Measurements from ENCODE around the gene MX2.
"Not testable (repeated sequence)": the region's sequence is repeated elsewhere in the genome, so short reads cannot be mapped to it uniquely, and the experiment has no call there.

MX2 gene

DNA sequence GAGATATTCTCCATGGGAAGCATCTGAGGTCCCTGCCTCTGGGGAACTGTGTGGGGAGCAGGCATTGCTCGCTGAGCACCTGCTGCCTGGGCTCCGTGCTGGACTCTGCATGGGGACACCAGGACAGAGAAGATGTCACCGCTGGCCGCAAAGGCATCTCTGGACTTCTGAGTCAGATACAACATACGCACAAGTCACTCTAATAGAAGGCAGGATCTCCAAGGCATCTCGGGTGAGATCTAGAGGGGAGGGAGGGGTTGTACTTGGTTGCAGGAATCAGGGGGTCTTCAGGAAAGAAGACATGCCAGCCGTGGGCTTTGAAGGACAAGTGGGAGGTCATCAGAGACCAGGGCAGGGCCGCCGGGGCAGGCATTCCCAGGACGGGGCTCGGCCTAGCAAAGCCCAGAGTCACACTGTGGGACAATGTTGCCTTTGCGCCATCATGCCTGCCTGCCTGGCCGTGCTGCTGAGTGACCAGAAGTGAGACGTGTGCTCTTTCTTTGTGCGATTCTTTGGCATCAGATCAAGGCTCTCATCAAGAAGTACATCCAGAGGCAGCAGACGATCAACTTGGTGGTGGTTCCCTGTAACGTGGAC lies 28.3 kb downstream of the MX2 start:
- no peak for DNase-seq

DNA sequence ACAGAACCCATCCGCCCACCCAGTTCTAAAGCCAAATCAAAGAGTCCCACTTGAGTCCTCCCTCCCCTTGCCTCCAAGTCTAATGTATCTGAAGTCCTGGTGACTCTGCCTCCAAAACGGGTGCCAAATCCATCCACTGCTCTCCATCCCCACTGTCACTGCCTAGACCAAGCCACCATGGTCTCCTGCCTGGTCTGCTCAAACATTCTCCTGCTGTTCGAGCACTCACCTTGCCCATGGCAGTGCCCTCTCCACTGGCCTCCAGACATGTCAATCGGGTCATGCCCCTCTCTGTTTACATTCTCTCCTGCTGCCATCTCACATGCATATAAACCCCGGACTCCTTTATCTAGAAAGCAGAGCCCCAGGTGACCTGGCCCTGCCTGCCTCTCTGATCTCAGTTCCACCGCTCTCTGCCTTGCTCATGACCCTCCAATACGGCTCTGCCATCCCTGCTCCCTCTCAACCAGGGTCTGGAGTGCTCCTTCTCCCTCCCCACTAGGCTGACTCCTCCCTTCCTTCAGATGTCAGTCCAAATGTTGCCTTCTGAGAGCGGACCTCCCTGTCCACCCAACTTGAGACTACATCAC lies 32.1 kb downstream of the MX2 start:
- DNase-seq = no peak

DNA sequence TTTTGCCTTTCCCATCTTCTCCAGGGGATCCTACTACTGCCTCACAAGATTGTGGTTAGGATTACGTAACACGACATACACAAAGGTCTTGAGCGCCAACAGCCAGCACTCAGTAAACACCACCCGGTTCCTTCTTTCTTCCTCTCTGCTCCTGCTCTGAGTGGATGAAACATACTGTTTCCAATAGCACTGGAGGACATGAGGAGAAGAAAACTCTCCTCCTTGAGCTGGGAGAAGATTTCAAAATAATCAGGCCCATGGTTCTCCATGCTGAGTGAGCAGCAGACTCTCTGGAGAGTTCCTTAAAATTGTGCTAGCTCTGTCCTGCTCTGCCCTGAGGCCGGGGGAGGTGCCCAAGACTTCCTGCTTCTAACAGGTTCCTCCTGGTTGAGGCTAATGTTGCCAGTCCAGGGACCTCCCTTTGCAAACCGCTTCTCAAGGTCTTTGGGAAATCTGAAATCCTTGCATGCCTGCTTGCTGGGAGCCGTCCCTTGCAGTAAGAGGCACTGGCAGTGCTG lies 34.8 kb downstream of the MX2 start:
- no peak for DNase-seq

DNA sequence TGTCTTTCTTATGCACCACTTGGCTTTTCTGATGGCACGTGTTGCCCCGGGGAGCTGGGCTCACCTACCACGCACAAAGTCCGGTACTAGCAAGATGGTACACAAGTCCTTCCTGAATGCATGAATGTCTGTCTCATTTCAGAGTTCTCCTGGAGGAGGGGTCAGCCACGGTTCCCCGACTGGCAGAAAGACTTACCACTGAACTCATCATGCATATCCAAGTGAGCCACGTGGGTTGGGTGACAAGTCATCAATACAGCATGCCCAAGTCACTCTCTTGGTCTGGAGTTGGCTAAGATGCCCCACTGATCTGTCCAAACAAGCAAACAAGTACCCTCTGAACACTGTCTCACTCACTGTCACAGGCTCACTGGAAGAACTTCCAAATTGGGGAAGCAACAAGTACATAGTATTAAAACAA lies 35.7 kb downstream of the MX2 start:
- DNase-seq = no peak

DNA sequence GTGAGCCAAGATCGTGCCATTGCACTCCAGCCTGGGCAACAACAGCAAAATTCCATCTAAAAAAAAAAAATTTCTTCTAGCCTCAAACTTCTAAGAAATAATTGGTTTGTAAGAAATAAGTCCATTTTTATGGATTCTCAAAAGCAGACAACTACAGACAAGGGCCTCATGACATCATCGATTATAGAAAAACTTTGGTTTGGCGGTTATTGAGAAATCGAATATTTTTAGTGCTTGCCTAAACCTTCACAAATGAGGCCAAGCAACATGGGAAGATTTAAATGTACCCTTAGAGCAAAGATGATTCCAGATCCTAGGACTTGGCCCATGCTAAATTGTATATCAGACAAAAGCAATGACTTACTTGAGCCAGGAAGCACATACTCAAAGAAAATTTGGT lies 36.4 kb downstream of the MX2 start:
- DNase-seq = no peak

- no peak for DNase-seq
These were observed 37.0 kb downstream of the MX2 start for GRCh38 chr21:41398831-41399230.

DNA sequence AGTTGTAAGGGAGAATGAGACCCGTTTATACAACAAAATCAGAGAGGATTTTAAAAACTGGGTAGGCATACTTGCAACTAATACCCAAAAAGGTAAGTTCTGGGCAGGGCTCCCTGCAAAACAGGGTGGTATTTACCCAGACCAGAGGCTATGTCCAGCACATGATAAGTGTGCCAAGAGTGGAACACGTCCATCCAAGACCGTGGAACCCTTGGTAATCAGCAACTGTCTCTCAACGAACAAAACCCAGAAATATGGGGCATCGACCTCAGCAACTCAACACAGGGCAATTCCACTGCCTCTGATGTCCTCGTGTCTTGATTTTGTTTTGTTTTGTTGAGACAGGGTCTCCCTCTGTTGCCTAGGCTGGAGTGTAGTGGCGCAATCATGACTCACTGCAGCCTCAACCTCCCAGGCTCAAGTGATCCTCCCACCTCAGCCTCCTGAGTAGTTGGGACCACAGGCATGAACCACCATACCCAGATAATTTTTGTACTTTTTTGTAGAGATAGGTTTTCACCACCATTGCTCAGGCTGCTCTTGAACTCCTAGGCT lies 37.5 kb downstream of the MX2 start:
- no peak for DNase-seq

GRCh38 chr21:41402231-41402630 lies 40.4 kb downstream of the MX2 start:
- DNase-seq = no peak

- no peak for DNase-seq
These were observed 41.0 kb downstream of the MX2 start for GRCh38 chr21:41402796-41403195.

GRCh38 chr21:41403331-41403730 lies 41.5 kb downstream of the MX2 start:
- no peak for DNase-seq

GRCh38 chr21:41403966-41404365 lies 42.1 kb downstream of the MX2 start:
- DNase-seq = no peak

GRCh38 chr21:41405321-41405720 lies 43.5 kb downstream of the MX2 start:
- no peak for DNase-seq

DNA sequence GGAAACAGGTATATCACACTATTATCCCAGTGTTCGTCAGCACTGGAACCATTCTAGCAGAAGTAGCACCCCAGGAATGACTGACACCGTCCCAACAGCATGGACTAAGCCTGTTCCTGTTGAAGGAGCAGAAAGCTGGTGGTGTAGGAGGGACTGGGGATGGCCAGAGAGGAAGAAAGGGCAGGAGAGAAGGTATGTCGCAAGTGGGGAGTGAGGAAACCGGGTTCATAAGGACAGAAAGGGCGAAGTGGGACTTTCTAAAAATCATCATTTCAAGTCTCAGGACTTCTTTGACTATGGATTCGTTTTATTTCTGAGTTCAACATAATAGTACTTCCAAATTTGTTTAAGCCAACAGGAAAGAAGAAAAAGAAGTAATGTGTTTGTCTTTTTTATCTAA lies 44.5 kb downstream of the MX2 start:
- no peak for DNase-seq

DNA sequence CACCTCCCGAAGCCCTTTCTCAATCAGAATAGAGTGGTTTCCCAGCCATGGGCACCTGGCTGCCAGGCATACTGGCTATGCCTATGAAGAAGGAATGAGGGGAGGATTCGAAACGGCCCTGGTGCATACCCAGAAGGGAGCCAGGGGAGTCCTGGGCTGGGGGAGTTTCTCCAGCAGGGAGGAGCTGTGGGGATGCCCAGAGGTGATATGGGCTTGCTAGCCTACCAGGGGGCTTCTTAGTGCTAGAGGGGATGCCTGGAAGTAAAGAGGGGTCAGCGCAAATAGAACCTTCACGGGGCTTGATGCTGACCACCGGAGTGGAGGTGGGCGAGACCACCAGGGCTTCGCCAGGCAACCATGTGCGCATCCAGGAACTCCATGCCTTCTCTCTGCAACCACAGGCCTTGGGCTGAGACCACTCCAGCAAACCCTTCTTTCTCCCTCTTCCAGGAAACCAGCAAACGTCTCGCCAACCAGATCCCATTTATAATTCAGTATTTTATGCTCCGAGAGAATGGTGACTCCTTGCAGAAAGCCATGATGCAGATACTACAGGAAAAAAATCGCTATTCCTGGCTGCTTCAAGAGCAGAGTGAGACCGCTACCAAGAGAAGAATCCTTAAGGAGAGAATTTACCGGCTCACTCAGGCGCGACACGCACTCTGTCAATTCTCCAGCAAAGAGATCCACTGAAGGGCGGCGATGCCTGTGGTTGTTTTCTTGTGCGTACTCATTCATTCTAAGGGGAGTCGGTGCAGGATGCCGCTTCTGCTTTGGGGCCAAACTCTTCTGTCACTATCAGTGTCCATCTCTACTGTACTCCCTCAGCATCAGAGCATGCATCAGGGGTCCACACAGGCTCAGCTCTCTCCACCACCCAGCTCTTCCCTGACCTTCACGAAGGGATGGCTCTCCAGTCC lies 46.0 kb downstream of the MX2 start:
- no peak for DNase-seq

GRCh38 chr21:41410361-41410760 lies 48.5 kb downstream of the MX2 start:
- no peak for DNase-seq

DNA sequence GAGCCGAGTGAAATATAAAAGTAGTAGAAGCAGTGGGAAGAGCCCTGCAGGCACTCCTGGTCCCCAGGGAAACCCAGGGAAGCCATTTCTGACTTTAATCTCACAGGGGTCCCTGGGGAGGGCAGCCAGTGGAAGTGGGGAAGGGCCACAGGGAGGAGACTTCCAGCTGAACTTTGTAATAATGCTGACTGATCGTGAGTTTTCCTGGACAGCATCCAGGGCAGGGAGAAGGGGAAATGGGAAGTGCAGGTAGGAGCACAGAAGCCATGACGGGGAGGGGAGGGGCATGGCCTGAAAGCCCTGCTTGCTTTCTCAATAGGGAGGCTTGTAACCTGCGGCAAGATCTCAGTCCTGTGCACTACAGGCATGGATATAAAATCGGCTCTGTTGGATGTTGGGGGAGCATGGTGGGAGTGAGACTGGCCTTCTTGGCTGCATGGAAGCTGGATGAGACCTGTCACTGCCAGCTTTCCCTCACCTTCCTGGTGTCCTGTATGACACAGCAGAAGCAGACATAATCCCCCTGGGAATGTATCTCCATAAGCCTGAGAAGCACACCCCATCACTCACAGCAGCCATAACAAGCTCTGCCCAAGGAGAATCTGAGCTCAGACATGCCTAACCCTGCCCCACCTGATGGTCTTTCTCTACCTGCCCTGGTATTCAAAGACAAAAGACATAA lies 49.1 kb downstream of the MX2 start:
- no peak for DNase-seq

DNA sequence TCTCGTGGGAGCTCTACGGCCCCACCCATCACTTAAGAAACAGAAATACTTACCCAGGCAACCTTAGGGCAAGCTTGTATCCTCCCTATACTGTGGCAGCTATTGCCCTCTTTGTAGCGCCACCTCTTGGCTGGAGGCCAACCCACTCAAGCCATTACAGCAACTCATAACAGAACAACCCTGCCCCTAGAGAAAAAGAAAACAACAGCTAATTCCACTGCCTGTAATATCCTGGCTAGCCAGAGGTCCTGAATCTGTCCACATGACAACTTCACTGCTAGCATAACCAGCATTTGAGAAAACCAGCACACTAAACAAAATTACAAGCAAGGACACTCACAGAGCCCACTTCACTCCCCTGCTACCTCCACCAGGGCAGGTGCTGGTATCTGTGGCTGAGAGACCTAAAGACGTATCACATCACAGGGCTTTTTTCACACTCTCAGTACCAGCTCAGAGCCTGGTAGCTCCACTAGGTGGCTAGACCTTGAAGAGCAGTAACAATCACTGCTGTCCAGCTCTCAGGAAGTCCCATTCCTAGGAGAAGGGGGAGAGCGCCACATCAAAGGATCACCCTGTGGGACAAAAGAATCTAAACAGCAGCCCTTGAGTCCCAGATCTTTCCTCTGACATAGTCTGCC lies 49.7 kb downstream of the MX2 start:
- DNase-seq = no peak

DNA sequence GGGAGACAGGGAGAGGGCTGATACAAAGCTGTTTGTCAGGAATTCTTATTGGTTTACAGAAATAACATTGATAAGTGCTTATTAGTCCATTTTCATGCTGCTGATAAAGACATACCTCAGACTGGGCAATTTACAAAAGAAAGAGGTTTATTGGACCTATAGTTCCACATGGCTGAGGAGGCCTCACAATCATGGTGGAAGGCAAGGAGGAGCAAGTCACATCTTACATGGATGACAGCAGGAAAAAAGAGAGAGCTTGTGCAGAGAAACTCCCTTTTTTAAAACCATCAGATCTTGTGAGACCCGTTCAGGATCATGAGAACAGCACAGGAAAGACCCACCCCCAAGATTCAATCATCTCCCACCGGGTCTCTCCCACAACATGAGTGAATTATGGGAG lies 55.7 kb downstream of the MX2 start:
- not testable (repeated sequence) for DNase-seq

- no peak for DNase-seq
These were observed 56.6 kb downstream of the MX2 start for GRCh38 chr21:41418393-41418792.

GRCh38 chr21:41418956-41419680 lies 57.3 kb downstream of the MX2 start:
- no peak for DNase-seq

All from stimulated activated CD4-positive, alpha-beta T cell treated with anti-CD3 and anti-CD28 coated beads, Interleukin-2, amount 100 ng/mL, for 24 hours (primary cell).